HEK293T (cell line): ENCODE measurements around the gene HEPHL1.

Experiments
- FOXM1 ChIP-seq: fragments of 450-650 bp; IDR thresholded peaks from 2 replicates; pipeline ENCODE4 v1.6.1; 2017; ENCODE audit warnings: mild to moderate bottlenecking, borderline replicate concordance
- SP1 ChIP-seq: fragments of 450-650 bp; IDR thresholded peaks from 2 replicates; pipeline ENCODE4 v1.6.1; 2017
- SUZ12 ChIP-seq: fragments of 450-650 bp; IDR thresholded peaks from 2 replicates; pipeline ENCODE4 v1.6.1; 2016; ENCODE audit warnings: mild to moderate bottlenecking
- TARDBP ChIP-seq: fragments of 450-650 bp; IDR thresholded peaks from 2 replicates; pipeline ENCODE4 v1.6.1; 2016

GRCh38 chr11:94104734-94105133, 83.6 kb downstream of the HEPHL1 start:
- no peak for TF ChIP-seq FOXM1
- no peak for TF ChIP-seq SUZ12
- no peak for TF ChIP-seq SP1
- TF ChIP-seq TARDBP: no peak
